Tongue (tissue), 2 donors: ENCODE measurements around the gene EEIG2. TPM values are rescaled to one million over a fixed set of nuclear protein-coding genes. Genes with fewer than 3 reads are reported as not detected.
A peak's percentile ranks its signal among the peaks of the same experiment; 100 is the strongest.

Source experiments
- DNase-seq: peaks from one replicate; pipeline ENCODE4 v3.0.0-alpha.2; 2015
- total RNA-seq: library from RNA; depleted of rRNA; stranded (reverse); fragments of >200 nt; gene quantifications from one replicate; pipeline ENCODE4 v1.2.3, GENCODE V29; 2014

Gene EEIG2
- total RNA-seq, 1 donor from 2014 or later, result 36.0 TPM

DNA sequence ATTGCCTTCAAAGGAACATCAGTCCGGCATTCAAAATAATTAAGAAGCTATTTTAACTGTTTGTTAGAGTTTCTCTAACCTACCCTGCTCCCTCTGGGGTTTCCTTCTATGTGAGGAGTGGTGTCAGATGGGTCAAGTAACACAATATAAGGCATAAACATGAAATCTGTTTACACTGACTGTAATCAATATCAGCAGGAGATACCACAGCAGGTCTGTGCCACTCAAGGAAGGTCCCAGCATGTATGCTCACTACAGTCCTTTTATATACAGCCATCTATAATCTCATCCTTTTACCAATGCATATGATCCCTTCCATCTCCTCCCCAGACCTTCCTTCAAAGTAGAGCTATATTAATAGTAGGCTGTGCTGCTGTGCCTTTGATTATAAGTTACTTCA is 25.4 kb downstream of the EEIG2 start:
- no peak for DNase-seq

DNA sequence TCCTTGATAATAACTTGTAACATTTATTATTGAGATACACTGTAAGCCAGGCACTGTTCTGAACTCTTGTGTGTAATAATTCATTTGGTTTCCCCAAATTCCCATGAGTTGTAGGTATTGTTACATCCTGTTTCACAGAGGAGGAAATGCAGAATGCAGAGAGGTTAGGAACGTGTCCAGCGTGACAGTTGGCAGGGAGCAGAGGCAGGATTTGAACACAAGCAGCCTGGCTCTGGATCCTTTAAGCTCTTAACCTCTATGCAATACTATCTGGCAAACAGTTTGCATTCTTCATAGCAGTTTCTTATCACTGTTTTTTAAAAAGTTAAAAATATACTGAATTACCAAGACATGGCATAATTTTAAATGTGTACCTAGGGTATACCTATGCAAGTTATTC is 30.5 kb downstream of the EEIG2 start:
- no peak for DNase-seq

DNA sequence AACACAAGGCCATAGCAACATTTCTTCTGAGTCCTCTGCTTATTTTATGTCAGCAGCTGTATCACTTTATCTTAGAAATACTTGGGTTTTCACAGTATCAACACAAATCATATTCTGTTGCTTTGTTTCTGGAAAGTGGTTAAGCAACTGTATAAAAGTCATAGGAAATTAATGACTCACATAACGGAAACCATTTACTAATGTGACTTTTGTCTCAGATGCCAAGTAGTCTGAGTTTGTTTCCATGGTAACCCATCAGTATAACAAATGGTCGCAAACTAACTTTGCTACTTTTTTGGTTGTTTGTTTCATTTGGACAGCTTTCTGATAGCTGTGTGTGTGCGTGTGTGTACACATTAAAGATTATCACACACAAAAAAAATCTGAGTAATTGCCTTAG is 31.1 kb downstream of the EEIG2 start:
- DNase-seq, result peak; percentile 75

DNA sequence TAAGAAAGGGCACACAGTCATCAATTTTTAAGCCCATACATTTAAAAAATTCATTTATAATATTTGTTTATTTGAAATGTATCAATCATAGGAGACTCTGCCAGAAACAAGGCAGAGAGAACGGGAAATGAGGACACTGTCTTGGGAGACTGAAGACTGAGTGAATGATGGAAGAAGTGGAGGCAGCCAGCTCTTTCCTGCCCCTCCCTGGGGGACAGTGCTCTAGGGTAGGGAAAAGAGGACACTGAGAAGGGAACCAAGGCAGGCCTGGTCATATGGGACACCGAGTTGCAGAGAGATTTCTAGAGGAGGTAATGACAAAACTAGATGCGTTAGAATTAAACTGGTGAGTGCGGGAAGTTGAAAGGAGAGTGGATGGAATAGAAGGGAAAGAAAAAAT is 31.6 kb downstream of the EEIG2 start:
- DNase-seq, result no peak

DNA sequence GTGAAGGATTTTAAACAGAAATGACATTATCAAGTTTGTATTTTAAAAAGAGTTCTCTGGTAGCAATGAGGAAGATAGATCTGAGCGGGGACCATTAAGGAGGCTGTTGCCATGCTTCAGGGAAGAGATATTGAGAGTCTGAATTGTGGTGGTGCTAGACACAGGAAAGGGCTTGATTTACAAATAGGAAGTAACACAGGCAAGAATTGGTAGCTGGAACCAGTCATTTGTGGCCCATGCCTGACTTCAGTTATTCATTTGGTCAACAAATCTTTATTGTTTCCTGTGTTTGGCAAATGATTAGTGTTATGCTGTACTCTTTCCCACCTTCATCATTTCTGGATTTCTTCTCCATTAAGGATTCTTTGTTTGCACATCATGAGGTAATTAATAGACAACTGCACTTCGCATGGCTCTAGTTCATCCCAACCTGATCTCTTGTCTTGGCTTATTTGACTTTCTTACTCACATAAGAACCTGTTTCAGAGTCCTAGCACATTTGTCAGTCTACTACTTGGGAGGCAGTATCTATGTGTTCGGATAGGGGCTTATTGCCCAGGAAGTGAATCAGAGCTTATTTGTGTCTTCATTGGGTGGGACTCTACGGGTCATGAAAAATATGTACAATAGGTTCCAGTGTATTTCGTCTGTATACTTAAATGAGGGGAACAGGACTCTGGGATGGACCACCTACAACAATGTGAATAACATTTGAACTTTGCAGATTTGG is 32.3 kb downstream of the EEIG2 start:
- DNase-seq, result no peak

DNA sequence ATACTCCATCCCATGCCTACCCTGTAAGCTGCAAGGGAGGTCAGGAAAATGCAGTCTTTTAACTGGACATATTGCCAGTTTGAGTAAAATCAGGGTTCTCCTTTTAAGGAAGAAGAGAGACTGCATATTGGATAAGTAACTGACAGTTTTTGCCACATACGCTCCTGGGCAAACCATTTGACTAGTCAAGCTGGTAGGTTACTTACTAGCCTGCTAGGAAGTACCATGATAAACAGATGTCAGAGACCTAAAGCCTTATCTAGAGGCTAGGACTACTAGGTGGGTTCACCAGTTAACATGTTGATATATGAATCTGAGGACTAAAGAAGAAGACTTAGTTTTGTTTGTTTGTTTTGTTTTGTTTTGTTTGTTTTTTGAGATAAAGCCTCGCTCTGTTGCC is 33.5 kb downstream of the EEIG2 start:
- no peak for DNase-seq

DNA sequence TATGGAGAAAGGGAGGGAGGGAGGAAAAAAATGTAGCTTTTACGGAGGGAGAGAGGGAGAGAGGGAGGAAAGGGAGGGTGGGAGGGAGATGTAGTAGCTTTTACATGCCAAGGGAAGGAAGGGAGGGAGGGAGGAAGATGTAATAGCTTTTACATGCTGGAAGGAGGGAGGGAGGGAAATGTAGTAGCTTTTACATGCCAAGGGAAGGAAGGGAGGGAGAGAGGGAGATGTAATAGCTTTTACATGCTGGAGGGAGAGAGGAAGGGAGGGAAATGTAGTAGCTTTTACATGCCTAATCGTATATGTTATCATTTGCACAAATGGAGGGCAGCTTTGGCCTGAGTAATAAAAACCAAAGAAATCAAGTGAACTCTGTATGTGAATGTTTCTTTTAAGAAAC is 35.6 kb downstream of the EEIG2 start:
- DNase-seq, result peak; percentile 84

DNA sequence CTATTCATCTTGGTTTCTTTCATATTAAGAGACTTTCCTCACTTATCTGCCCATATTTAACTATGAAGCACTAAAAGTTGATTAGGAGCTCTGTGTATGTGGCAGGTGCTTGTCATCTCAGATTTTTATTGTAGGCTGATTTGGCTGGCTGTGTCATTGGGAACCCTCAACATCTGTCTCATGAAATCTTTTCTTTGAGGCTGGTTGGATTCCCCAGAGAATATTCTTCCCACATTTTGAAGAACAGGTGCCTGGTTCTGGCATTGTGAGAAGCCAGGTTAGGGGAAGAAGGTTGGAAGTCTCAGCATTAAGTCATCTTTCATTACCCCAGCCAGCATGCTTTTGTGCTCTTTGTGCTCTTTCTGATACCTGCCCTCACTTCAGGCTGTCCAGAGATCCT is 37.1 kb downstream of the EEIG2 start:
- no peak for DNase-seq

DNA sequence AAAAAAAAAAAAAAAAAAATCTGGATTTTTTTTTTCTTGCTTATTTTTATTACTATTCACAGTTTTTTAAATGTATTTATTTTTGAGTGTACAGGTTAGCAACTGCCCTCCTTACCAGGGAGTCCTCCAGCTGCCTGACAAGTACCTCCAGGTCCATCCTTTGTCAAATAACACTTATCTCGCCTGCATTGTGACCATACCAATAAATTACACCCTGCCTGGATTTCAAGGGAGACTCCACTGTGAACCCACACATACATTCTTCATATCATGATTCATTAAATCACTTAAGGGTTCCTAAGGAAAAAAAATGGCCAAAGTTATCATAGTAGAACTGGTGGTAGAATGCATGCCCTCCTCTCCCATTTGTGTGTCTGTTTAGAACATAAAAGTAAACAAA is 38.4 kb downstream of the EEIG2 start:
- no peak for DNase-seq

DNA sequence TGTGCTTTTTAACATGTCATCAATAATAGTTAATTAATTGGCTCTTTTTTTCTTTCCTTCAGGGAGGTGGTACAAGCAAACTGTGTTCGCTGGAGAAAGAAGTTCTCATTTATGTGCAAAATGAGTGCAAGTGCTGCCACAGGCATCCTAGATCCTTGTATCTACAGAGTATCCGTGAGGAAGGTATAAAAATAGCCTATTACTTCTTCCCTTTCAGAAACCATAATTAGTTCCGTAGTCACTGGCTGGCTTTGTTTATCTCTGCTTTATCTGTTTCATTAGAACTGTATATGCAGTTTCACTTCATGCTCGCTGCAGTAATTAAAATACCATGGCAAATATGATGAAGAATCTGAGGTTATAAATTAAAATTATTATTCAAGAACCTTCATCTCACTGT is 40.6 kb downstream of the EEIG2 start:
- DNase-seq, result no peak

DNA sequence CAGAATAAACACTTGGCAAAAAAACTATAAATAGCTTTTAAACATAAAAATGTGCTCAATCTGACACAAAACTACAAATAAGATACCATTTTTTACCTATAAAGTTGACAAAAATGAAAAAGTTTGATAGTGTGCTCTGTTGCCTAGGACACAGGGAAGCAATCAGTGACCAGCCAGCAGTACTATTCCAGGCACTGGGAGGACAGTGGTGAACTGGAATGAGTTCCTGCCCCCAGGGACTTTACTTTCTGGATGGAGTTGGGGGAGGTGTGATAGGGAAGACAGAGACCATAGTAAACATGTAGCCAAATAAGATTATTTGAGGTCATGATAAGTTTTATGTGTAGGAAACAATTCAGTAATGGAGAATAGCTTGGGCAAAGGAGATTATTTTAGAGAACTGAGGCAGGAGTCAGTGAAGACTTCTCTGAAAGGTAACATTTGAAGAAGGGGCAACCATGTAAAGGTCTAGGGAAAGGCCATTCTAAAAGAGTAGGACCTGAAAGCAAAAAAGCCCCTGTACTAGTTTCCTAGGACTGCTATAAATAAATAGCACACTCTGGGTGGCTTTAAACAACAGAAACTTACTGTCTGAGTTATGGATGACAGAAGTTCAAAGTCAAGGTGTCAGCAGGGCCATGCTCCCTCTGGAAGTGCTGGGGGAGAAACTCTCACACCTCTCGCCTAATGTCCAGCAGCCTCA is 42.0 kb downstream of the EEIG2 start:
- no peak for DNase-seq

DNA sequence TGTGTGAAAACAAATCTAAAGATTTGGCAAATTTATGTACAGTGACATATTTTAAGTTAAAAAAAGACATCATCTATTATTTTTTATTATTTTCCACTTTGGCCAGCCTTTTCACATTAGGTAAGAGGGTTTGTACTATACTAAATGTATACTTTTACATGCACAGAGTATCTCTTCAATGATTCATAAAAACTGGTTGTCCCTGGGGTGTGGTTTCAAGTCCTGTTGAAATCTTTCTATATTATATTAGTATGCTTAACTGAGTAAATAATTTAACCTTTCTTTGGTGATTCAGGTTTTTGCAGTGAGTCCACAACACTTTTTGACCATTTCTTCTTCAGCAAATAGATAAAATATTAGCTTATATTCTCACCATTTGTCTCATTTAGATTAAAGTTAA is 45.7 kb downstream of the EEIG2 start:
- no peak for DNase-seq

DNA sequence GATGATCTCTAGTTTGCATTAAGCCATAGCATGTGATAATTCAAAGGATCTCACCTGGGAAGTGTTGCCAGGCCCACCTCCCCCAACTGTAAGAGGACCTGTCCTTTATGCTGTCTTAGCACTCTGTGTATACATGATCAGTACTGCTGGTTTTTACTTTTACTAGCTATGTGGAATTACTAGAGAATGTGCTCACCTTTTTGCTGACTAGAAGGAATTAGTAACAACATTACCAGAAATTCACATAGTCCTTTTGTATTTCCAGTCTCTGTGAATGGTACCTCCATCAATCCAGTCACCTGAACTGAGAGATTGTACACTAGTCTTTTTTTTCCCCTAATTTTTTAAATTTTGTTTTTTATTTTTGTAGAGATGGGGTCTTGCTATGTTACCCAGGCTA is 46.6 kb downstream of the EEIG2 start:
- DNase-seq, result no peak

DNA sequence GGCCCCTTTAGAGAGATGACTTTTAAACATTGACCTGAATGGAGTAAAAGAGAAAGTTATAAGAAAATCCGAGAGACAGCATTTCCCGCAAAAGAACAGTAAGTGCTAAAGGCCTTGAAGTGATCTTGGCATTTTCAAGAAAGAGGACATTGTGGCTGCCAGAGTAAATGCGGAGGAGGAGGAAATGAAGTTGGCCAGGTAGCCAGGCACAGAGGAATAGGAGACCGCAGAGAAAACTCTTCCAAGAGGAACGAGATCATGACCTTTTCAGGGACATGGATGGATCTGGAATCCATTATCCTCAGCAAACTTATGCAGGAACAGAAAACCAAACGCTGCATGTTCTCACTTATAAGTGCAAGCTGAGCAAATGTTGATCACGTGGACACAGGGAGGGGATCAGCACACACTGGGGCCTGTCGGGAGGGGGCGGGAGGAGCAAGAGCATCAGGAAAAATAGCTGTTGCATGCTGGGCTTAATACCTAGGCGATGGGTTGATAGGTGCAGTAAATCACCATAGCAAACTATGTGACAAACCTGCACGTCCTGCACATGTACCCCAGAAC is 49.7 kb downstream of the EEIG2 start:
- DNase-seq, result peak; percentile 75

Other genes with a start within 250 kb of the EEIG2 start
- not detected for gene NBPF6, start 109.8 kb upstream of the EEIG2 start, total RNA-seq
- 15.1 TPM for gene HENMT1, start 101.0 kb downstream of the EEIG2 start, total RNA-seq
- gene PRPF38B, start 132.2 kb downstream of the EEIG2 start, total RNA-seq, result 16.0 TPM
- gene FNDC7, start 152.8 kb downstream of the EEIG2 start, total RNA-seq, result not detected
- 59.8 TPM for gene STXBP3, start 186.6 kb downstream of the EEIG2 start, total RNA-seq